ENCODE data around the gene ASNS.
A peak's percentile ranks its signal among the peaks of the same experiment; 100 is the strongest.
"Not testable (repeated sequence)": the region's sequence is repeated elsewhere in the genome, so short reads cannot be mapped to it uniquely, and the experiment has no call there.

The ASNS gene, protein sequence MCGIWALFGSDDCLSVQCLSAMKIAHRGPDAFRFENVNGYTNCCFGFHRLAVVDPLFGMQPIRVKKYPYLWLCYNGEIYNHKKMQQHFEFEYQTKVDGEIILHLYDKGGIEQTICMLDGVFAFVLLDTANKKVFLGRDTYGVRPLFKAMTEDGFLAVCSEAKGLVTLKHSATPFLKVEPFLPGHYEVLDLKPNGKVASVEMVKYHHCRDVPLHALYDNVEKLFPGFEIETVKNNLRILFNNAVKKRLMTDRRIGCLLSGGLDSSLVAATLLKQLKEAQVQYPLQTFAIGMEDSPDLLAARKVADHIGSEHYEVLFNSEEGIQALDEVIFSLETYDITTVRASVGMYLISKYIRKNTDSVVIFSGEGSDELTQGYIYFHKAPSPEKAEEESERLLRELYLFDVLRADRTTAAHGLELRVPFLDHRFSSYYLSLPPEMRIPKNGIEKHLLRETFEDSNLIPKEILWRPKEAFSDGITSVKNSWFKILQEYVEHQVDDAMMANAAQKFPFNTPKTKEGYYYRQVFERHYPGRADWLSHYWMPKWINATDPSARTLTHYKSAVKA

DNA sequence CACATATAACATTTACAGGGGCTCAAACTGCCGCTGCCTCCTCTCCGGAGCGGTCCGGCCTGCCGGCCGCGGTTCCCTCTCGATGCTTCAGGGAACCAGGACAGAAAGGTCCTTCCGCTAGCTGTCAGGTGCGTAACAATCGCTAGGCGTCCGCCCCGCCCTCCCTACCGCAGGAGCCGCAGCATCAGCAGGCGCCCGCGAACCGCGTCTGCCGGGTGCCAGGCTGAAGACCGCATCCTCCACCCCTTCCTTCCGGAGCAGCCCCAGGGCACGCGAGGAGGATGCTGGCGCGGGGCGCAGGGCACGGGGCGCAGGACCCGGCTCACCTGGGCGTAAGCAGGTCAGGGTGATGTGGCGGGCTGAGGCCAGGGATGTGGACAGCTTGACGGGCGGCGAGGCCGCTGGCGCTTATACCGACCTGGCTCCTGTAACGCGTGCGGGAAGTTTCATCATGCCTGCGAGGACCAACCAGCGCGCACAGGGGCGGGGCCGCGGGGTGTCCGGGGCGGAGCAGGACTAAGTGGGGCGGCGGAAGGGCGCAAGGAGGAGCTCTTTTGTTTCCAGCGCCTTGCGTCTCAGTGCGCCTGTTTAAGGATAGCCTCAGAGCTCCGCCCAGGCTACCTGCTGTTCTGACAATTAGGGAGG, at the start of gene ASNS:
TSS of gene ASNS (minus strand) at position 384 of the 645 bp plus-strand sequence. CDS start 3,252 bp downstream, outside the sequence.
- peak; percentile 86 for DNase-seq

GRCh38 chr7:97921254-97921653, 49.0 kb upstream of the ASNS start:
- DNase-seq = not testable (repeated sequence)

DNA sequence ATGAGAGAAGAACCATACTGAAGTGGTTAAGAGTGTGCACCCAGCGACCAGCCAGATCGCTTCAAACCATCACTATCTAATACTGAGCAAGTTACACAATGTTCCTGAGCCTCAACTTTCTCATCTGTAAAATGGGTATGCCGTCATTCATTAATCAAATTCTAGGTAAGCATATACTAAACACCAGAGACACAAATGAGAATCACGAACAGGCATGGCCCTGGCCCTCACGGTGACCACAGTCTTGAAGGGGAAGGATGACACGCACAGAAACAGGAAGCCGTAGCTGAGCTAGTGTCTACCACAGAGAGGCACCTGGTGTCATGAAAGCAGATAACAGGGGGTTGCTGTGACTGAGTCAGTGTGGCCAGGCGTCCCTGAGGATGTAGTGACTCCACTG, 43.1 kb upstream of the ASNS start:
- not testable (repeated sequence) for DNase-seq

GRCh38 chr7:97912294-97912693, 40.1 kb upstream of the ASNS start:
- not testable (repeated sequence) for DNase-seq

GRCh38 chr7:97896893-97897292, 24.7 kb upstream of the ASNS start:
- DNase-seq = not testable (repeated sequence)

GRCh38 chr7:97891721-97892120, 19.5 kb upstream of the ASNS start:
- not testable (repeated sequence) for DNase-seq

- DNase-seq = not testable (repeated sequence)
These were observed 7.3 kb upstream of the ASNS start for GRCh38 chr7:97879527-97879926.

DNA sequence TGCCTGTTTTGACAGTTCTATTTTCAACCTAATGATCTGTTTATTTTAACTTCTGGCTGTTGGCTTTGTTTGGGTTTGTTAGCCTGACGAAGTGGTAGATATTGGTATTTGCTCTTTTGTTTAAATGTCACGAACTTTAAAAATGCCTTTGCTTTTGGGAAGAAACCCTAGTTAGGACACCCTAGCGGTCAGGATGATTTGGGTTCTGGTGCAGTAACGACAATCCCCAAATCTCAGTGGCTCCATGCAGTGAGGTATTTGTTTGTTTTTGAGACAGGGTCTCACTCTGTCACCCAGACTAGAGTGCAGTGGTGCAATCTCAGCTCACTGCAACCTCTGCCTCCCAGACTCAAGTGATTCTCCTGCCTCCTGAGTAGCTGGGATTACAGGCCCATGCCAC, 2.7 kb upstream of the ASNS start:
- DNase-seq = not testable (repeated sequence)

DNA sequence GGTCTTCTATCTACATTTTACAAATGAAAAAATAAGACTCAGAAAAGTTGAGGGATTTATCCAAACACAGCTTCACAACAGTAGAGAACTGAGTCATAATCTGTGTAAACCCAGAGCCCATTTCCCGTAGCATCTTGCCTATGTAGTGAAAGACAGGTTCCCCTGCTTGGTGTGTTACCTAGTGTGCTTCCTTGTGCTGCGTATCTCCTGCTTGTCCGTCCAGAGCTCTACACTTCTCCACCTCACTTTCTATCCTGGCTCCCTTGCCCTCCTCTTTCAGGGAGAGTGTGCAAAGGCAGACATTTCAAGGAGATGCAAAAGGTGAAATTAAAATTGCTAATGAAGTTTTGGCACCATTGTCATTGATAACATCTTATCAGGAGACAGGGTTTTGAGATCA, 1.4 kb upstream of the ASNS start:
- DNase-seq = no peak

DNA sequence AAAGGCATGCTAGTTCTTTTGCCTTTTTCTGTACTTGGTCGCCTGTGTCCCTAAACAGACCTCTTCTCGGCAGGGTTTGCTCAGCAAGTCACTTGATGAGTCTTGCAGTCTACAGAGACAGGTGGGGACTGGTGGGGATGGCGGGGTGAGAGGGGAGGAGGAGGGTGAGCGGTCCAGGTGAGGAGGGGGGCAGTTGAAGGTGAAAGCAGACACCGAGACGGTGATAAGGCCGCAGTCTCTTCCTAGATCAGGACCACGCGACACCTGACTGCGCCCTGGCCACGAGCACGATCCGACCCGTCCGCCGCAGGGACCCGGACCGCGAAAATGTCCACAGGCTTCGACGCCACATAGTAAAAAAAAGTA, 566 bp downstream of the ASNS start:
- peak; percentile 42 for DNase-seq

DNA sequence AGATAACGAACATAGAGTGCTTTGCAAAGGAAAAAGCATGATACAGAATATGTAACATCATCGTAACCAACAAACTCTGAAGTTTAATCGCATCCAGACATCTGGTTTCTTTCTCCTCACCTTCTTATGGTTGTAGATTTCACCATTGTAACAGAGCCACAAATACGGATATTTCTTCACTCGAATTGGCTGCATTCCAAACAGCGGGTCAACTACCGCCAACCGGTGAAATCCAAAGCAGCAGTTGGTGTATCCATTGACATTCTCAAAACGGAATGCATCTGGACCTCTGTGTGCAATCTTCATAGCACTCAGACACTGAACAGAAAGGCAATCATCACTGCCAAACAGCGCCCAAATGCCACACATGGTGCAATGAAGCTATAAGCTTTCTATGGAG, 3.4 kb downstream of the ASNS start:
- no peak for DNase-seq

- DNase-seq = no peak
These were observed 3.9 kb downstream of the ASNS start for GRCh38 chr7:97868314-97868713.

DNA sequence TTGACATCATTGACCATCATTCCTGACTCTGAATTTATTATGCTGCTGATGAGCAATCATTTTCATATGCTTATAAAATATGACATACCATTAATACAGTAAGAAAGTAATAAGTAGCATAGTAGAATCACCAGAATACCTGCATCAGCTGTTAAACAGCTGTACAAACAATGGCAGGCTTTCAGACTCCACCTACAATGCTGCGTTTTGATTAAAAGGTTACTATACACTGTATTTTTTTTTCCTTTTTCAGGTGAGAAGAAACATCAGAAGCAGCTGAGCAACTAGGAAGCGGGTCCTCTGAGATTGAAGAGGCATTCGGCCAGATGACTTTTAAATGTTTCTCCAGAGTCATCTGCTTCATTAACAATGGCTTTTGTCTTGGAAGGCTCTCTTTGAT, 7.1 kb downstream of the ASNS start:
- DNase-seq = no peak

GRCh38 chr7:97859606-97860204, 12.5 kb downstream of the ASNS start:
- DNase-seq = no peak

GRCh38 chr7:97858221-97858620, 14.0 kb downstream of the ASNS start:
- no peak for DNase-seq

- DNase-seq = no peak
These were observed 14.7 kb downstream of the ASNS start for GRCh38 chr7:97857544-97857943.

DNA sequence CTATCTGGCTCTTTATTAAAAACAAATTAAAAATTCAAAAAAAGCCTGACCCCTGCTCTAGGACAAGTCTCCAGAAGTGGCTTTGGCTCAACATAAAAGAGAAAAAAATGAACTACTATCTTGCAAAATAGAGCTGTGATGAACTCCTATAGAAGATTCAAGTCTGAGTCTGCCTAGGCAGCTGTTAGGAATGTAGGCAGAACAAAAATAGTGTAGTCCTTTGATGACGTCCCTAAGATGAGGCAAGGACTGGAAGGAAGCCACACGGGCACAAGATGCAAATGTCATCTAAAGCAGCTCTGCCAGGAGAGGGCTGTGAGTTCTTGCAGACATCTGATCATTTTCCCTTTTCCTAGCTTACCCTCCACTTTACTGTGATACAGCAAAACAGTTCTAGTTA, 20.5 kb downstream of the ASNS start:
- no peak for DNase-seq

DNA sequence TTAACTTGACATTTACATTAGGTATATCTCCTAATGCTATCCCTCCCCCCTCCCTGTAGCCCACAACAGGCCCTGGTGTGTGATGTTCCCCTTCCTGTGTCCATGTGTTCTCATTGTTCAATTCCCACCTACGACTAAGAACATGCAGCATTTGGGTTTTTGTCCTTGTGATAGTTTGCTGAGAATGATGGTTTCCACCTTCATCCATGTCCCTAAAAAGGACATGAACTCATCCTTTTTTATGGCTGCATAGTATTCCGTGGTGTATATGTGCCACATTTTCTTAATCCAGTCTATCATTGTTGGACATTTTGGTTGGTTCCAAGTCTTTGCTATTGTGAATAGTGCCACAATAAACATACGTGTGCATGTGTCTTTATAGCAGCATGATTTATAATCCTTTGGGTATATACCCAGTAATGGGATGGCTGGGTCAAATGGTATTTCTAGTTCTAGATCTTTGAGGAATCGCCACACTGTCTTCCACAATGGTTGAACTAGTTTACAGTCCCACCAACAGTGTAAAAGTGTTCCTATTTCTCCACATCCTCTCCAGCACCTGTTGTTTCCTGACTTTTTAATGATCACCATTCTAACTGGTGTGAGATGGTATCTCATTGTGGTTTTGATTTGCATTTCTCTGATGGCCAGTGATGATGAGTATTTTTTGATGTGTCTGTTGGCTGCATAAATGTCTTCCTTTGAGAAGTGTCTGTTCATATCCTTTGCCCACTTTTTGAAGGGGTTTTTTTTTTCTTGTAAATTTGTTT, 21.8 kb downstream of the ASNS start:
- not testable (repeated sequence) for DNase-seq

DNA sequence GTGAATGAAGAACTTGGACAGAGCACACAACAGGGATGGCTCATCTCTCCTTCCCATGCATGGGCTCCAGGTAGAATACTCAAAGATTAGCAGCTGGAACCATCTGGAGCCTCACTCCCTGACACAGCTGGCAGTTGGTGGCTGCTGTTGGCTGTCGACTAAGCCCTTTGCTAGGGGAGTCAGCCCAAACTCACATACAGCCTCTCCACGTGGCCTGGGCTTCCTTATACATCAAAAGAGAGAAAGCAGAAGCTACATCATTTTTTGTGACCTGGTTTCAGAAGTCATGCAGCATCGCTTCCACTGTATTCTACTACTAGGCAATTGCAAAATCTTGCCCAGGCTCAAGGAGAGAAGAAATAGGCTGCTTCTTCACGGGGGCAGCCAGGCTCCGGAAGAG, 24.4 kb downstream of the ASNS start:
- DNase-seq = no peak

DNA sequence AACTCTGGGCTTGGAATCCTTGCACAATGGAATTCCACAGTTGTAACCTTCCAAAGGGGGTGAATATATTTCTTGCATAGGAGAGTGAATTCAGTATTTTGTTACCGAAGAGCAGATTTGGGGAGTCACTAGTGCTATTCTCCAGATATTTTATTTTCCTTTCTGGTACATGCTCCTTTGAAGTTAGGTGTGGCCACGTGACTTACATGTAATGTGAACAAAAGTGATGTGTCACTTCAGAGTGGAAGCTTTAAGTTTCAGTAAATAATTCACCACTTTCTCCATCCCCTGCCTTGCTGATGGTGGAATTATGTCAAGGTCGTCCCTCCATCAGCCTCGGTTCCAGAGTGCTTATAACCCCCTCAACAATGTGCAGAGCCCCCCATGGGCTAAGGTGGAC, 25.3 kb downstream of the ASNS start:
- no peak for DNase-seq

DNA sequence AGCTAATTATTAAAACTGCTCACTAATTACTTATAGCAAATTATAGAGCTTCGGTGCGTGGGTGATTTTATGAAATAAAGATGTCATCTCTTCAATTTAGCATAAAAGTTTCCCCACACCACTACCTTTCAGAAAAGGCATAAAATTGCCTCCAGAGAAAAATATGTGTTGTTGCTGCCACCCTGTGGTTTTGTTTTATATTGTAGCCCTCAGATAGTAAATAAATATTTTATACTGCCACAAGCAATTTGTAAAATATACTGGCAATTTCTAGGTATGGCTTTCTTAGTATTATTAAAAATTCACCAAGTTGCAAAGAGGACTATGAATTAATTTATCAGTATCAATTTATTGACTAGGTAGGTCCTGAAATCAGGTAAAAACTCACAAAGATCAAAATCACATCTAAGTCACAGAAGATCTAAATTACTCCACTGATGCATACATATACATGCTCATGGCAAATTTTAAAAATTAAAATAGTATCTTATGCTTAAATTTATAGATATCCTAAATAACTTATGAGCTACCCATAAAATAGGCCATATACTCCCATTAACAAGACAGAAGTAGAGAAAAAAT, 26.5 kb downstream of the ASNS start:
- DNase-seq = no peak

- DNase-seq = no peak
These were observed 28.2 kb downstream of the ASNS start for GRCh38 chr7:97844036-97844435.

Measured in CD4-positive, alpha-beta T cell treated with Interleukin-17A for 4 hours (primary cell).